GM11168 (cell line): ENCODE results near the gene MEI1.

Source experiments
- in situ Hi-C: fragments of 300-500 bp; cut with MboI; formaldehyde crosslinking; loops from one replicate; pipeline ENCODE4 v1.12.0; 2022; ENCODE audit warnings: low sequenced_read_pairs; ENCODE audit not compliant: unreplicated experiment

MEI1 gene

GRCh38 chr22:41832553-41833368, 133.5 kb downstream of the MEI1 start, which contains the start of gene SREBF2:
TSS of gene SREBF2 (plus strand) at chr22:41833105. CDS start at chr22:41833271, 166 bp downstream.
- in situ Hi-C loops = loop anchor here (10.0 kb wide), 1 partner anchor 112 kb away; the partner anchor contains the start of gene CENPM

- in situ Hi-C loops = loop anchor here (10.0 kb wide), 1 partner anchor 111 kb away; the partner anchor contains the start of gene CENPM
Observed at GRCh38 chr22:41833369-41834004, 134.2 kb downstream of the MEI1 start.

GRCh38 chr22:41834005-41834944, 135.0 kb downstream of the MEI1 start:
- in situ Hi-C loops = loop anchor here (10.0 kb wide), 1 partner anchor 111 kb away; the partner anchor contains the start of gene CENPM

GRCh38 chr22:41835462-41835861, 136.2 kb downstream of the MEI1 start:
- in situ Hi-C loops = loop anchor here (10.0 kb wide), 1 partner anchor 109 kb away; the partner anchor contains the start of gene CENPM

GRCh38 chr22:41836551-41836950, 137.2 kb downstream of the MEI1 start:
- in situ Hi-C loops = loop anchor here (10.0 kb wide), 1 partner anchor 108 kb away; the partner anchor contains the start of gene CENPM

- in situ Hi-C loops = loop anchor here (10.0 kb wide), 1 partner anchor 106 kb away; the partner anchor contains the start of gene CENPM
Observed at GRCh38 chr22:41838842-41839618, 139.7 kb downstream of the MEI1 start.

- in situ Hi-C loops = no loop called here
Observed at GRCh38 chr22:41840216-41840615, 140.9 kb downstream of the MEI1 start.

- in situ Hi-C loops = no loop called here
Observed at GRCh38 chr22:41841085-41841712, 141.9 kb downstream of the MEI1 start.

GRCh38 chr22:41842996-41843970, 144.0 kb downstream of the MEI1 start:
- in situ Hi-C loops = no loop called here

GRCh38 chr22:41844036-41844435, 144.7 kb downstream of the MEI1 start:
- in situ Hi-C loops = no loop called here

- in situ Hi-C loops = no loop called here
Observed at GRCh38 chr22:41844513-41844912, 145.2 kb downstream of the MEI1 start.

GRCh38 chr22:41845380-41846267, 146.3 kb downstream of the MEI1 start:
- in situ Hi-C loops = no loop called here

- in situ Hi-C loops = no loop called here
Observed at GRCh38 chr22:41846268-41846987, 147.1 kb downstream of the MEI1 start.

- in situ Hi-C loops = no loop called here
Observed at GRCh38 chr22:41847300-41847699, 148.0 kb downstream of the MEI1 start.

- in situ Hi-C loops = no loop called here
Observed at GRCh38 chr22:41848468-41848867, 149.2 kb downstream of the MEI1 start.
